GM12874 (cell line): ENCODE measurements around the gene E4F1.

Source experiments
- CTCF ChIP-seq: IDR thresholded peaks from 2 replicates; pipeline ENCODE4 v1.5.1; 2011; ENCODE audit warnings: low read depth, mild to moderate bottlenecking, control low read depth, low read length, moderate library complexity; ENCODE audit not compliant: insufficient read depth

The E4F1 gene

GRCh38 chr16:2284797-2285576 lies 61.6 kb downstream of the E4F1 start:
- no peak for TF ChIP-seq CTCF
